ENCODE results near the gene ZDHHC18. TPM values are rescaled to one million over a fixed set of nuclear protein-coding genes. Genes with fewer than 3 reads are reported as not detected.
"Not testable (repeated sequence)": the region's sequence is repeated elsewhere in the genome, so short reads cannot be mapped to it uniquely, and the experiment has no call there.

The ZDHHC18 gene
- total RNA-seq, 1 donor from 2014 or later = 25.5 TPM

GRCh38 chr1:26874896-26875295 is 48.4 kb downstream of the ZDHHC18 start:
- Mint-ChIP-seq H3K27me3 (ENCODE audit: low read depth) (no peaks in the 10 kb centered on the region), H3K4me3 (ENCODE audit: unreplicated experiment) (no peak overlapping the region), H3K27ac (ENCODE audit: unreplicated experiment) (no peak overlapping the region), H3K9me3 (ENCODE audit: low read depth) (no peaks in the 10 kb centered on the region), H3K36me3 (ENCODE audit: low read depth) (peaks cover 2% of the 10 kb centered on the region), H3K4me1 (ENCODE audit: low read depth) (no peaks in the 10 kb centered on the region)
- TF ChIP-seq CTCF (IDR thresholded peaks at IDR 0.05) = no peak
- no peak for DNase-seq (ENCODE audit: low spot score)

DNA sequence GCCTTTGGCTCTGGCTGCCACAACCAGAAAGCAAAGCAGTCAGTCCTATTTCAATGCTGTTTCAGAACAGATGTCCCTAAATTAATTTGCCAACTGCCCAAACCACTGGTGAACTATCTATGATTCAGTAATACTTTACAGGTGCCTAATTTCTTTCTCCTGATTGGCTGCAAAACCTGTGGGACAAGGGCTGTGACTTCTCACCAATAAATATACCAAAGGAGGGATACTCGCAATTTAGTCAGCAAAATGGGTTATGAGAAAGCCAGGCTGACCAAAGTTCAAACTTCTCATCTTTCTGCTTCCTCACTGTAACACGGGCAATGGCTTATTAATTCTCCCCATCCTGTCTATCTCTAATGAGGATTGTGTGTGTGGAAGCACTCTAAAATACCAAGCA is 50.8 kb downstream of the ZDHHC18 start:
- no peak for DNase-seq (ENCODE audit: low spot score)
- Mint-ChIP-seq H3K36me3 (ENCODE audit: low read depth) (peaks cover 9% of the 10 kb centered on the region), H3K27me3 (ENCODE audit: low read depth) (no peaks in the 10 kb centered on the region), H3K4me3 (ENCODE audit: unreplicated experiment) (no peak overlapping the region), H3K27ac (ENCODE audit: unreplicated experiment) (no peak overlapping the region), H3K9me3 (ENCODE audit: low read depth) (no peaks in the 10 kb centered on the region), H3K4me1 (ENCODE audit: low read depth) (no peaks in the 10 kb centered on the region)
- TF ChIP-seq CTCF (IDR thresholded peaks at IDR 0.05) = no peak

- Mint-ChIP-seq H3K27ac (ENCODE audit: unreplicated experiment) (no peak overlapping the region), H3K27me3 (ENCODE audit: low read depth) (no peaks in the 10 kb centered on the region), H3K4me3 (ENCODE audit: unreplicated experiment) (no peak overlapping the region), H3K9me3 (ENCODE audit: low read depth) (no peaks in the 10 kb centered on the region), H3K4me1 (ENCODE audit: low read depth) (no peaks in the 10 kb centered on the region), H3K36me3 (ENCODE audit: low read depth) (peaks cover 27% of the 10 kb centered on the region)
- no peak for TF ChIP-seq CTCF (IDR thresholded peaks at IDR 0.05)
- no peak for DNase-seq (ENCODE audit: low spot score)
Measured at GRCh38 chr1:26879793-26880192, 53.3 kb downstream of the ZDHHC18 start.

DNA sequence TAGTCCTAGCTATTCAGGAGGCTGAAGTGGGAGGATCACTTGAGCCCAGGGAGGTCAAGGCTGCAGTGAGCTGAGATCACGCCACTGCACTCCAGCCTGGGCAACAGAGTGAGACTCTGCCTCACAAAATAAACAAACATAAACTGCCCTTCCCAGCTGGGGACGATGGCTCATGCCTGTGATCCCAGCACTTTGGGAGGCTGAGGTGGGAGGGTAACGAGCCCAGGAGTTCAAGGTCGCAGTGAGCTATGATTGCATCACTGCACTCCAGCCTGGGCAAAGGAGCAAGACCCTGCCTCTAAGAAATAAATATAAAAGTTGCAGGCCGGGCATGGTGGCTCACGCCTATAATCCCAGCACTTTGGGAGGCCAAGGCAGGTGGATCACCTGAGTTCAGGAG is 55.1 kb downstream of the ZDHHC18 start:
- DNase-seq (ENCODE audit: low spot score); H3K27ac Mint-ChIP-seq (ENCODE audit: unreplicated experiment); H3K4me1 Mint-ChIP-seq (ENCODE audit: low read depth); H3K4me3 Mint-ChIP-seq (ENCODE audit: unreplicated experiment); H3K27me3 Mint-ChIP-seq (ENCODE audit: low read depth); H3K9me3 Mint-ChIP-seq (ENCODE audit: low read depth): not testable (repeated sequence)
- H3K36me3 Mint-ChIP-seq (ENCODE audit: low read depth) = peaks cover 35% of the 10 kb centered on the region

DNA sequence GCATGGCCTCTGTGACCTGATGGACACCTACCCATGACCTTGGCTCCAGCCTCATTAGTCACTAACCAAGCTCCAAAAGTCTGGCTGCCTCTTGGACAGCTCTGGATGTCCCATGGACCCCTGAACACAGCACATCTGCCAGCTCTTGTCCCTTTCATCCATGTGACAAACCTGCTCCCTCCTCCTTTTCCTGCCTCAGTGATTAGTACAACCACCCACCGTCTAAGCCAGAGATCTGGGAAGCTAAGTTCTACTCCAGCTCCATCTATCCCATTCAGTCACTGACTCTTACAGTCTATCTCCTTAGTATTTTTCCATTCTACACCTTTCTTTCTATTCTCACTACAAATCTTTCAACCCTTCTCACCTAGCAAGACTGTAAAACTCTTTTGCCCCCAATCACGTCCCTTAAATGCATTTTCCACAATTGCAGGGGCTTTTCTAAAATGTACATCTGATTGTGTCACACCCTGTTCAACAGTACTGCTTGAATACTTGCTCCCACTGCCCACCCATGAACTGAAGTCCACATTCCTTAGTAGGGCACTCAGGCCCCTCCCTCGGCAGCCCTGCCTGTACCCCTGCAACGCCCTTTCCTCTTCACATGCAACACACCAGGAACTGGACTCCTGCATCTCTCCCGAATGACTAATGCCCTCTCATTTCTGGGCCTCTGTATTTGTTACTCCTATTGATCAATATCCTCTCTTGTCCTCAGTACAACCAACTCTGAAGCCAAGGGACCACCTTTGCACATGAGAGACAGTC is 56.4 kb downstream of the ZDHHC18 start:
- Mint-ChIP-seq H3K27ac (ENCODE audit: unreplicated experiment) (no peak overlapping the region), H3K27me3 (ENCODE audit: low read depth) (no peaks in the 10 kb centered on the region), H3K36me3 (ENCODE audit: low read depth) (peaks cover 41% of the 10 kb centered on the region), H3K4me3 (ENCODE audit: unreplicated experiment) (no peak overlapping the region), H3K9me3 (ENCODE audit: low read depth) (no peaks in the 10 kb centered on the region), H3K4me1 (ENCODE audit: low read depth) (peaks cover 4% of the 10 kb centered on the region)
- no peak for DNase-seq (ENCODE audit: low spot score)
- no peak for TF ChIP-seq CTCF (IDR thresholded peaks at IDR 0.05)

DNA sequence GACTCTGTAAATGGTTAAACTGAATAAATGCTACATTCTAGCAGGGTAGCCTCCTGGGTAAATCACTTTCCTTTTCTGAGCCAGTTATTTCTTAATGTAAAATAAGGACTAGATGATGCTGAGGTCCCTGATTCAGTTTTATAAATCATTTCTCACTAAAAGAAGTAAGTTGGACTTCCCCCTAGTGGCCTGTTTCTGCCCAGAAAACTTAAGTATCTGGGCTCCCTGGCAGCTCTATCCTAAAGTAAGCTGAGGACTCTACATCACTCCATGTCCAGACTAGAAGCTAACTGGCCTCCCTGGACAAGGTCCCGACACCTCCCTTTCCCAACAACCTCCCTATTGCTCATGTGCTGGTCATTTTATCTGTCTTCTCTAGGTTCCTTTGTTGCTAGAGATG is 60.6 kb downstream of the ZDHHC18 start:
- Mint-ChIP-seq H3K27ac (ENCODE audit: unreplicated experiment) (peak overlapping the region; percentile 50), H3K4me3 (ENCODE audit: unreplicated experiment) (no peak overlapping the region), H3K27me3 (ENCODE audit: low read depth) (no peaks in the 10 kb centered on the region), H3K36me3 (ENCODE audit: low read depth) (peaks cover 45% of the 10 kb centered on the region), H3K9me3 (ENCODE audit: low read depth) (no peaks in the 10 kb centered on the region), H3K4me1 (ENCODE audit: low read depth) (peaks cover 29% of the 10 kb centered on the region)
- no peak for DNase-seq (ENCODE audit: low spot score)
- peak; percentile 78 for TF ChIP-seq CTCF (IDR thresholded peaks at IDR 0.05)
